Stimulated activated naive CD8-positive, alpha-beta T cell treated with anti-CD3 and anti-CD28 coated beads, Interleukin-15, Interleukin-2, amounts not matched to agents 100 ng/mL and 50 ng/mL, for 24 hours (primary cell): Measurements from ENCODE around the gene VPS25.
A peak's percentile ranks its signal among the peaks of the same experiment; 100 is the strongest.

ENCODE experiments used
- H3K27ac Mint-ChIP-seq: one replicate; pipeline ENCODE4 v1.8.0; 2021; ENCODE audit warnings: mild to moderate bottlenecking, mixed read lengths
- H3K27me3 Mint-ChIP-seq: one replicate; pipeline ENCODE4 v1.8.0; 2021; ENCODE audit warnings: mixed read lengths
- H3K36me3 Mint-ChIP-seq: one replicate; pipeline ENCODE4 v1.8.0; 2021; ENCODE audit warnings: low read depth, mixed read lengths
- H3K4me1 Mint-ChIP-seq: one replicate; pipeline ENCODE4 v1.8.0; 2021; ENCODE audit warnings: low read depth, mixed read lengths
- H3K4me3 Mint-ChIP-seq: one replicate; pipeline ENCODE4 v1.8.0; 2021; ENCODE audit warnings: mild to moderate bottlenecking, mixed read lengths
- H3K9me3 Mint-ChIP-seq: one replicate; pipeline ENCODE4 v1.8.0; 2021; ENCODE audit warnings: mixed read lengths

Gene VPS25

DNA sequence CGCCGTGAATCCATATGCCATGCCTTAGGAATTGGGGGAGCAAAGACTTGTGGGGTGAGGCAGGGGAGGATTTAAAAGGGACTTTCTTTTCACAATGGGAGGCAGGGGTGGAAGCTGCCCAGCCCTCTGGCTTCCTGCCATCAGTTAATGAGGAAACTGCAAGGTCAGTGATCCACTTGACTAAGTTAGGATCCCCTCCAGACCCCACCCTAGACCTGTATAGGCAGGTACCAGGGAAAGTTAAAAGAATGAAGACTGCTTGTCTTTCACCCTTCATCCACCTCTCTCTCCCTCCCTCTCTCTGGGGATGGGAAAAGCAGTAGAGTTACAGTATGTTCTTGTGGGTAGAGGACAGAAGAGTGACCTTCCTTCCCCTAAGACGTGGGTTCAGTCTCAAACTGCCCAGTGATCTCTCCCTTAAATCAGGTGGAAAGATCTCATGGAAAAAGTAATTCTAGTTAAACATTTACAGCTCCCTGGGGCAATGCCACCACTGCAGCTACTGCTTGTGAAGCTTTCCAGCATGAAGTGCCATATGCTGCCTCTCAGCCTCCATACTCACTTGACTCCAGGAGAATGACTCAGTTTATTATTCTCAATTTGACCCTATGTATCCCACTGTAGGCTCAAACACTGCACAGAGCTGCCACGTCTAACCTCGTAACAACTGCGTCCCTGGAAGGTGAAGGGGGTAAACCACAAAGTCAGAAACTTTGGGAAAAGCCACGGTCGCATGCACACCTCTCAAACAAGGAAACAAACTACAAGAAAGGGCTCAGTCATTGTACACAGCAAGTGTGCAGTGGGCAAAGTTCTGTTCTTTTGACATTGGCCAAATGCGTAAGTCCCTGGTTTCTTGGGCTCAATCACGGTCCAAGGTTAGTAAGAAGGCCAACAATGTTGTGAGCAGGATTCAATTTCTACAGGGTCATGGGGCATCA, 24.1 kb downstream of the VPS25 start:
- Mint-ChIP-seq H3K27ac (no peak overlapping the region), H3K4me1 (peaks cover 21% of the 10 kb centered on the region), H3K9me3 (peaks cover 3% of the 10 kb centered on the region), H3K4me3 (peak overlapping the region; percentile 90), H3K36me3 (peaks cover 8% of the 10 kb centered on the region), H3K27me3 (peaks cover 10% of the 10 kb centered on the region)

DNA sequence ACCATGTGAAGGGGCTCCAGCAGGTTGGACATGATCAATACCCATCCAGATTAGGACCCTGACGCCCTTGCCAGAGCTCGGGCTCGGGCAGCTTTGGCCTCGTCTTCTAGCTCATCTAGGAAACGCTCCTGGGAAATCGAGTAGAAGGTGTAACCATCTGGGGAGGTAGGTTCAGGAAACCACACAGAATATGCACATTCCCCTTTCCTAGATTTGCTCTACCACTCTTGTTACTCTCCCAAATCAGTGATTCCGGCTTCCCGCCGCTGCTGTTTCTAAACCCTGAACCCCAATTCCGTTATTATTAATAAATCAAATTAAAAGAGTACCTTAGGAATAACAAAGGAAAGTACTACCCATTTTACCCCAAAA, 24.7 kb downstream of the VPS25 start:
- Mint-ChIP-seq H3K4me3 (peak overlapping the region; percentile 90), H3K4me1 (peaks cover 21% of the 10 kb centered on the region), H3K9me3 (peaks cover 3% of the 10 kb centered on the region), H3K27me3 (peaks cover 10% of the 10 kb centered on the region), H3K27ac (peak overlapping the region; percentile 47), H3K36me3 (peaks cover 8% of the 10 kb centered on the region)

DNA sequence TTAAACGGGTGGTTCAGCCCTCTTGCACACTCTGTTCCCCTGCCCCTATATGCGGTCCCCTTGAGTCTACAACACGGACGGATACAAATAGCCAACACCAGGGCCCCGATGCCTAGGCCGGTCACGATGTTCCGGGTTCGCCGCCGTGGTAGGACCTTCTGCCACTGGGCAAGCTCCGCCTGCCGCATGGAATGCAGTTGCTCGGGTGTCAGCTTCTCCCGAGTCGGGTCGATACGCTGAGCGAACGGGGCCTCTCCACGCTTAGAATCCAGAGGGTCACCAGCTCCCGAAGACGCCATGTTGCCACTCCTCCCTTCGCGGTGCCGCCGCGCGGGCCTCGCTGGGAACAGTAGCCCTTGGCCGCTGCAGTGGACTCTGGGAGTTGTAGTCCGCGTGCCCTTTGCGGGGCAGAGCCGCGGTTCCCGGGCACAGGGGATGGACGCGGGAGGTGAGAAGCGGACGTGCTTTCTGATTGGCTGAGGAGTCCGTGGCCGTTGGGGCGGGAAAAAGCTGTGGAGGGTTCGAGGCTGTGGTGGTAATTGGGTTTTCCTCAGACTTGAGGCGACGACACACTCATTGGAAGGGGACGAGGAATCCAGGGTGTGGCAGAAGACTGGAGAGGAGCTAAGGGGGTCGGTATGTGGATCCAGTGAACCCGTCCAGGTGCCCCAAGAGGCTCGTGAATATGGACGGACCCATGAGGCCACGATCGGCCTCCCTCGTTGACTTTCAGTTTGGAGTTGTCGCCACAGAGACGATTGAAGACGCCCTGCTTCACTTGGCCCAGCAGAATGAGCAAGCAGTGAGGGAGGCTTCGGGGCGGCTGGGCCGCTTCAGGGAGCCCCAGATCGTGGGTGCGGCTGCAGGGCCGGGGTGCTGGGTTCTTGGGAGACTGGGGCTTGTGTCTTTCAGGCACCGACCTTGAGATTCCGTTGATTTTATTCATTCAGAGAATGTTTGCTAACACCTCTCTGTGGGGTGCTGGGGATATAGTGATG, 25.4 kb downstream of the VPS25 start, which contains the start of the genes CNTD1 and COA3:
Gene CNTD1 (plus strand): TSS at position 479 of the 998 bp plus-strand sequence. CDS start 207 bp downstream, at position 686.
Gene COA3 (minus strand): TSS at position 322 of the 998 bp plus-strand sequence. CDS start 23 bp downstream, at position 299.
- Mint-ChIP-seq H3K36me3 (peaks cover 8% of the 10 kb centered on the region), H3K9me3 (peaks cover 3% of the 10 kb centered on the region), H3K27me3 (peaks cover 10% of the 10 kb centered on the region), H3K4me3 (peak within 1 kb of the TSS; percentile 90), H3K27ac (peak within 1 kb of the TSS; percentile 47), H3K4me1 (peaks cover 21% of the 10 kb centered on the region)

DNA sequence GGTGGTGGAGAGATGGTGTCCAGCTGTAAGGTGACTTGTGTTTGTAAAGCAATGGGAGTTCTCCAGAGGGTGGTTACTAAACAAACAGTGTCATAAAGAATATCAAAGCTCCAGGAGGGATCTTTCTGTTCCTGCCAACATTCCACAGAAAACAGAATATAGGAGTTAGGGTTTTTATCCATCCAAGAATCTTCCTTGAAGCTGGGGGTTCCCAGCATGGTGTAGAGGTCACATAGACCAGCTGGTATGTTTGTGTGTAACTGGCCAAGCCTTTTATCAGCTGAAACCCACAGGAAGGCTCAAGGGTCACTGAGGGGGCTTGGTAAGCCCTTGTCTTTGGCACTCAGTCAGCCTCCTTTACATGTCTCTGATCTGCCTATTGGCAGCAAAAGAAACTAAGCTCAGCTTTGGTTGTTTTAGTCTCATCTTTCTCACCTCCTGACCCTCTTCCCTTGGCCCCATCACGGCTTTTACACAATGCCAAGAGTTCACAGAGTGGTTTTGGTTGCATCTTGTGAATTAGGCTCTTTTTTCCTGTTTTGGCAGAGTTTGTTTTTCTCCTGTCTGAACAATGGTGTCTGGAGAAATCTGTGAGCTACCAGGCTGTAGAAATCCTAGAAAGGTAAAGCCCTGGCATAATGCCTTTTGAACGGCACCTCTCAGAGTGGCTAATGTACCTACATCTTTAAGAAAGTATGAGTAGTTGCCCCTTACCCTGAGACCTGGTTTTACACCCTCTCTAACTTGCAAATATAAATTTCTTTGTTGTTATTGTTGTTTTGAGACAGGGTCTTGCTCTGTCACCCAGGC, 30.0 kb downstream of the VPS25 start:
- Mint-ChIP-seq H3K9me3 (peaks cover 3% of the 10 kb centered on the region), H3K36me3 (peaks cover 9% of the 10 kb centered on the region), H3K4me1 (peaks cover 6% of the 10 kb centered on the region), H3K27ac (no peak overlapping the region), H3K4me3 (no peak overlapping the region), H3K27me3 (peaks cover 10% of the 10 kb centered on the region)

DNA sequence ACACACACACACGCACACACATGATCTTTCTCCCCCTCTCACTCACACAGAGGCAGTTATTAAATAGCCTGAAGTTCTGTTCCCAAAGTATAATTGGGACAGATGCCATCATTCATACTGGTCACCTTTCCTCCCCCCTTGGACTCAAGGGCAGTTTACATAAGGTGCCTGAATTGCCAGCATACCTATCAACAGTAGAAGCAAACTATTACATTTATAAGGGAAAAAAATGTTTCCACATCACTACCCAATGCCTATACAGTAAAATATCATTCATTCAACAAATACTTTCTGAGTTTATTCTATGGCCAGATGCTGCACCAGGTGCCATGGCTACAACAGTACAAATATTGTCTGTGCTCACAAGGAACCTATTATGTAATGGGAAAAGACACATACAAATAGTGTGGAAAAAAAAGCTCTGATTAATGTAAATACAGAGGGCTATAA, 31.7 kb downstream of the VPS25 start:
- Mint-ChIP-seq H3K9me3 (no peaks in the 10 kb centered on the region), H3K4me3 (no peak overlapping the region), H3K36me3 (peaks cover 5% of the 10 kb centered on the region), H3K27me3 (peaks cover 7% of the 10 kb centered on the region), H3K27ac (no peak overlapping the region), H3K4me1 (no peaks in the 10 kb centered on the region)

DNA sequence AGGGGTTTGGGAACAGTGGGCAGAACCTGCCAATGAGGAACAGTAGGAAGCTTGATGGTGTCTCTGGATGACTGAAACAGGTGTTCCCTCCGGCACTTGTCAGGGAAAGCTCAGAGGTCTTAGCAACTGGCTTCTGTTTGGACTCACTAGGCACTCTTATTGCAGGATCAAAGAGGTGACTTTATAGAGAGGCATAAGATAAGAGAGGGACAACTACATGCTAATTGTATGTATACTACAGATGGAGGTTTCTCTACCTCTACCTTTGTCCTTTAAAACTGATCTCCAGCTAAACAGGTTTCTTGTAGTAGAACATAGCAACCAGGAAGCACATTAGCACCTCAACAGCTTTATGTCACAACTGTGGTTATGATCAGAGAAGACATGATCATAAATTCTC, 33.0 kb downstream of the VPS25 start:
- H3K36me3 Mint-ChIP-seq: peaks cover 15% of the 10 kb centered on the region
- no peak overlapping the region for H3K4me3 Mint-ChIP-seq
- H3K27me3 Mint-ChIP-seq: no peaks in the 10 kb centered on the region
- no peaks in the 10 kb centered on the region for H3K9me3 Mint-ChIP-seq
- no peak overlapping the region for H3K27ac Mint-ChIP-seq
- H3K4me1 Mint-ChIP-seq: no peaks in the 10 kb centered on the region

DNA sequence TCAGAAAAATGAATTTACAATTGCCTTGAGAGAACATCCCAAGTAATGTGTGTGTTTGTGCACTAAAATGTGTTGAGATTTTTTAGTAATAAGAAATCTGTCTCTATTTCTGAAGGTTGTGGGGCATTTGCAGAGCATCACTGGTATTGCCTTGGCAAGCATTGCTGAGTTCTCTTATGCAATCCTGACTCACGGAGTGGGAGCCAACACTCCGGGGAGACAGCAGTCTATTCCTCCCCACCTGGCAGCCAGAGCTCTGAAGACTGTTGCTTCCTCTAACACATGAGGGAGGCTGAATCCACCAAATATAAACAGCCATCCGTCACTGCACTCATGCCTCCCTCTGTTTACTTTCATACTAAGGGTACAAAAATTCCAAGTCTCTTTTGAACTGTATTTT, 36.0 kb downstream of the VPS25 start:
- no peak overlapping the region for H3K4me3 Mint-ChIP-seq
- no peaks in the 10 kb centered on the region for H3K9me3 Mint-ChIP-seq
- no peaks in the 10 kb centered on the region for H3K4me1 Mint-ChIP-seq
- H3K27ac Mint-ChIP-seq: no peak overlapping the region
- H3K36me3 Mint-ChIP-seq: peaks cover 32% of the 10 kb centered on the region
- H3K27me3 Mint-ChIP-seq: no peaks in the 10 kb centered on the region

DNA sequence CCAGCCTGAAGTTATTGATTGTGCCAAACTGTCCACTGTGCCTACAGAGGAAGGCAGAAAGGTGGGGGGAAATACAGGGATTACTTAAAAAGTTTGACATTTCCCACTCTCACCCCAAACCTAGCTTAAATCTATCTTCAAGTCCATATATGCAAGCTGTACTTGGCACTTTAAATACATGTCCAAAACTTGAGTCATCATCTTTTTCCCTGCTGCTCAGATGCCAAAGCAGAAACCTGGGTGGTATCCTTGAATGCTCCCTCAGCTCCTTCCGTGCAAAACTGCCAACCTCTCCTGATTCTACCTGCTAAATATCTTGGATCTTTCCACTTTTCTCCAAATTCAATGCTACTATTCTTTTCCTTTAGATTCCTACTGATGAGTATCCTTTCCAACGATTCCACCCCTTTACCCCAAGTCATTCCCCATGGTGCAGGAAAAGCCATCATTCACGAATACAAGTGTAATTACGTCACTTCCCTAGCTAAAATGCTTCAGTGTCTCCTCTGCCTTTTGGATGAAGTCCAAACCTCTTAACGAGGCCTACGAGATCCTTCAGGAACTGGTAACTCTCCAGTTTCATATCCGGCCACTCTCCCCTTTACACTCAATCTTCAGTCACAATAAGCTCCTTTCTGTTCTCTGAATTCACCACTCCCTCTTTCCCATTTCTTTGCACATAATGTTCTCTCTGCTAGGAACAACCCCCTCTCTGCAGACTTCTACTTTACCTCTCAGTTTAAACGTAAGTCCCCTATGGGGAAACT, 41.6 kb downstream of the VPS25 start:
- no peak overlapping the region for H3K4me3 Mint-ChIP-seq
- H3K27ac Mint-ChIP-seq: no peak overlapping the region
- peaks cover 70% of the 10 kb centered on the region for H3K36me3 Mint-ChIP-seq

DNA sequence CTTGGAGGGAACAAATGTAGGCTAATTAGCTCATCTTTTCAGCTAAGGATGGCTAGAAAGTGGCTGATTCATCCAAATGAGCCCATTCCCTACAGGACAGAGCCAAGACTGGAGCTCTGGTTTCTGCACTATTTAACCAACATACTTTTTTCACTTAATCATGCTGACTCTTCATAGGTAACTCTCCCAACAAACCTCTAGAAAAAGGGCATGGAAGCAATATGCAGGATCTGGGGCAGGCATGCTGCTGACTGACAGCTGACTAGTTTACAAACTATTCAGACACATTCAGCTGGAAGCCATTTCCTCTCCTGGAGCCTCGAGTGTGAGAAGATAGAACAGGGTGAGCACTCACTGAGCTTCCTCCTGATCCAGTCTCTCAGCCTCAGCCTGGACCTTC, 44.6 kb downstream of the VPS25 start:
- Mint-ChIP-seq H3K27ac (no peak overlapping the region), H3K4me3 (no peak overlapping the region), H3K36me3 (peaks cover 69% of the 10 kb centered on the region), H3K9me3 (no peaks in the 10 kb centered on the region), H3K27me3 (no peaks in the 10 kb centered on the region), H3K4me1 (peaks cover 25% of the 10 kb centered on the region)

More for the DNA sequence above, 41.6 kb downstream of the VPS25 start:
- H3K27me3 Mint-ChIP-seq: no peaks in the 10 kb centered on the region
- no peaks in the 10 kb centered on the region for H3K9me3 Mint-ChIP-seq
- no peaks in the 10 kb centered on the region for H3K4me1 Mint-ChIP-seq

DNA sequence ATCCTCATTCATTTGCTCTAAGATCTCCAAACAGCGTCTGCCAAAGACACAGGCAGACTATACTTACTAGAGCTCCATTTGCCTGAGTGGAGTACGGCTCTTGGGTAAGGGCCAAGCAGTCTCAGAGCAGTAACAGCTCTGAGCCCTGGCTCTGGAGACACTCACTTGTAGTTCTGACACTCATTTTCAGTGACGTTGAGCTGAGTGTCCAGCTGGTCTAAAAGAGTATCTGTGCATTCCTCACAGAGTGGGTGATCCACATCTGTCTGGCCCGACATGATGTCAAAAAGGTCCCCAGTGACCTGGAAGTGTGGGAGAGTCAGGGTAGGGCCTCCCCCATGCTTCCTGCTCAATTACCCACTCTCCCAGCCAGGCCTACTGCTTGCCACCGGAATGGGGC, 45.1 kb downstream of the VPS25 start:
- Mint-ChIP-seq H3K4me1 (peaks cover 29% of the 10 kb centered on the region), H3K9me3 (no peaks in the 10 kb centered on the region), H3K27ac (no peak overlapping the region), H3K36me3 (peaks cover 68% of the 10 kb centered on the region), H3K27me3 (no peaks in the 10 kb centered on the region), H3K4me3 (no peak overlapping the region)

DNA sequence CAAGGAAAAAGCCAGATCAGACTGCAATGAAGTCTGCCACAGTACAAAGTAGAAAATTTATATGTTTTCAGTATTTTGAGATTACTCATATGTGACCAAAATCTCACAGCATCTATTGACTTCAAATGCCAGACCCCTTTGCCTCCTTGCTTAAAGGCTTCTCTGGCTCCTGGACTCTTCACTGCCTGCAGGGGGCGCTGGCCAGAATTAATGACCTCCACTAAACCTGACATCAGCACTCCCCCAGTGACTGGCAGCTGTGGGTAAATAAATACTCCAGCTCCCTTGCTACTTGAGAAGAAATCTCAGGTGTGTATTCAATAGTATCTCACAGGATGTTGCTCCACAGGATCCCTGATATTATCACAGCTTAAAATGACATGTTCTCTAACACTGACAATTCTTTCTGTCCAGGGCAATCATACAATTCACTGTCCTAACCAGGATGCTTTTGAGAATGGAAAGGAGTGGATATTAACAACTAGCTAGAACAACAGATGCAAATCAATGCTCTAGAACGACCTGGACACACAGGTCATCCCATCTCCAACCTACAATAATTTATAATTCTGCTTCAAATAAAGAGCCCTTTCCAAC, 46.8 kb downstream of the VPS25 start:
- Mint-ChIP-seq H3K36me3 (peaks cover 58% of the 10 kb centered on the region), H3K4me1 (peaks cover 37% of the 10 kb centered on the region), H3K9me3 (no peaks in the 10 kb centered on the region), H3K27ac (no peak overlapping the region), H3K27me3 (no peaks in the 10 kb centered on the region), H3K4me3 (no peak overlapping the region)

DNA sequence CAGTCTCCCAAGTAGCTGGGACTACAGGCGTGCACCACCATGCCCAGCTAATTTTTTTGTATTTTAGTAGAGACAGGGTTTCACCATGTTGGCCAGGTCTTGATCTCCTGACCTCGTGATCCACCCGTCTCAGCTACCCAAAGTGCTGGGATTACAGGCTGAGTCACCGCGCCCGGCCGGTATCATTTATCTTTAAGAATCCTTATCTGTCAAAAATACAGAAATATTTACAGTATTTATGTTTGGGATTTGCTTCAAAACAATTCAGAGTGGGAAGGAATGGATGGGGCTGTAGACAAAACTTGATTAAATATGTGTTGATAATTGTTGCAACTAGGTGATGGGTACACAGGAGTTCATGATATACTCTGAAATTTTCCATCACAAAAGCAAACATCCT, 47.9 kb downstream of the VPS25 start:
- H3K9me3 Mint-ChIP-seq: no peaks in the 10 kb centered on the region
- H3K4me1 Mint-ChIP-seq: peaks cover 37% of the 10 kb centered on the region
- H3K27me3 Mint-ChIP-seq: no peaks in the 10 kb centered on the region
- peaks cover 46% of the 10 kb centered on the region for H3K36me3 Mint-ChIP-seq
- H3K4me3 Mint-ChIP-seq: no peak overlapping the region
- H3K27ac Mint-ChIP-seq: no peak overlapping the region

DNA sequence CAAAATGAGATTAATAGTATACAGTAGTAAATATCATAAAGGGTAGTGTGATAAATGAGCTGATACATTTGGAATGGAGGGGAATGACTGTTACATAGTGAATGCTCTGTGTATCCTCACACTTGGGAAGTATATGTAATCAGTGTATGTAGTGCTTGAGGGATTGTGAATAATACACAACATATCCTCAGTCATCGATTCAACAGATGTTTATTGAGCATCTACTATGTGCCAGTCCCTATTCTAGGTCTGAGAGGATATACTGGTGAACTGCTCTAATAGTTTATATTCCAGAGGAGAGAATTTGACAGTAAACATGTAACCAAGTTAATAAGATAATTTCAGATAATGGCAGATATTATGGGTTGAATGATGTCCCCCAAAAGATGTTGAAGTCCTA, 54.2 kb downstream of the VPS25 start:
- Mint-ChIP-seq H3K36me3 (peaks cover 4% of the 10 kb centered on the region), H3K9me3 (no peaks in the 10 kb centered on the region), H3K4me1 (peaks cover 24% of the 10 kb centered on the region), H3K27ac (no peak overlapping the region), H3K4me3 (no peak overlapping the region), H3K27me3 (no peaks in the 10 kb centered on the region)
